GM23248 (cell line): ENCODE measurements around the gene FHDC1. TPM values are rescaled to one million over a fixed set of nuclear protein-coding genes. Genes with fewer than 3 reads are reported as not detected.
A peak's percentile ranks its signal among the peaks of the same experiment; 100 is the strongest.

ENCODE experiments used
- DNase-seq: peaks from one replicate; pipeline ENCODE4 v3.0.0-alpha.2; 2015
- H2AFZ ChIP-seq: fragments of 200-600 bp; sonication (generic); 2 replicates; pipeline ENCODE4 v1.6.1; 2016; ENCODE audit warnings: antibody characterized with exemption
- H3F3A ChIP-seq: fragments of 200-600 bp; sonication (generic); 2 replicates; pipeline ENCODE4 v1.6.1; 2016; ENCODE audit warnings: mild to moderate bottlenecking, antibody characterized with exemption, mixed run types; ENCODE audit not compliant: insufficient read depth
- H3K27ac ChIP-seq: fragments of 200-600 bp; sonication (generic); 2 replicates; pipeline ENCODE4 v1.5.1; 2016; ENCODE audit warnings: mild to moderate bottlenecking
- H3K27me3 ChIP-seq: fragments of 200-600 bp; sonication (generic); replicated peaks from 2 replicates; pipeline ENCODE4 v1.6.1; 2016; ENCODE audit warnings: mild to moderate bottlenecking; ENCODE audit not compliant: insufficient read depth
- H3K36me3 ChIP-seq: fragments of 200-600 bp; sonication (generic); 2 replicates; pipeline ENCODE4 v1.6.1; 2016; ENCODE audit warnings: low read depth, mild to moderate bottlenecking
- H3K4me1 ChIP-seq: fragments of 200-600 bp; sonication (generic); 2 replicates; pipeline ENCODE4 v1.6.1; 2016; ENCODE audit warnings: mild to moderate bottlenecking; ENCODE audit not compliant: insufficient read depth
- H3K4me2 ChIP-seq: fragments of 200-600 bp; sonication (generic); one replicate; pipeline ENCODE4 v1.6.1; 2016; ENCODE audit warnings: mild to moderate bottlenecking; ENCODE audit not compliant: unreplicated experiment
- H3K4me3 ChIP-seq: fragments of 200-600 bp; sonication (generic); 2 replicates; pipeline ENCODE4 v1.5.1; 2016; ENCODE audit warnings: mild to moderate bottlenecking
- H3K79me2 ChIP-seq: fragments of 200-600 bp; sonication (generic); 2 replicates; pipeline ENCODE4 v1.6.1; 2016; ENCODE audit warnings: mild to moderate bottlenecking; ENCODE audit not compliant: insufficient read depth
- H3K9ac ChIP-seq: fragments of 200-600 bp; sonication (generic); 2 replicates; pipeline ENCODE4 v1.6.1; 2016; ENCODE audit warnings: mild to moderate bottlenecking
- H3K9me2 ChIP-seq: fragments of 200-600 bp; sonication (generic); 2 replicates; pipeline ENCODE4 v1.6.1; 2016; ENCODE audit warnings: mixed run types, mild to moderate bottlenecking, moderate library complexity; ENCODE audit not compliant: insufficient read depth
- H3K9me3 ChIP-seq: fragments of 200-600 bp; sonication (generic); one replicate; pipeline ENCODE4 v1.6.1; 2017; ENCODE audit warnings: low read depth
- H4K20me1 ChIP-seq: fragments of 200-600 bp; sonication (generic); 2 replicates; pipeline ENCODE4 v1.6.0; 2016; ENCODE audit not compliant: insufficient read depth
- EZH2 ChIP-seq: fragments of 200-600 bp; sonication (generic); IDR thresholded peaks from 2 replicates; pipeline ENCODE4 v1.6.1; 2018; ENCODE audit warnings: antibody characterized with exemption, mild to moderate bottlenecking; ENCODE audit not compliant: insufficient read depth, poor library complexity, severe bottlenecking
- EZH2phosphoT487 ChIP-seq: fragments of 200-600 bp; sonication (generic); IDR thresholded peaks from 2 replicates; pipeline ENCODE4 v1.6.1; 2018; ENCODE audit warnings: antibody characterized with exemption, moderate library complexity, mild to moderate bottlenecking, low read depth; ENCODE audit not compliant: insufficient read depth
- WGBS, 2 experiments: methylation state at CpG; one replicate each; pipeline ENCODE4 v1.1.6; 2015 to 2017; ENCODE audit warnings: low lambda C conversion rate in 2 of 2, low coverage in 1 of 2; ENCODE audit errors: missing lambda C conversion rate in 2 of 2; 5-methylcytosine and 5-hydroxymethylcytosine counted together
- in situ Hi-C: fragments of 300-500 bp; cut with MboI; formaldehyde crosslinking; loops from 2 replicates; pipeline ENCODE4 v1.15.0; 2020
- polyA plus RNA-seq: library from polyadenylated mRNA; unstranded; fragments of >200 nt; fragmentation: Nextera tagmentation; extraction: Ambion mirVana; gene quantifications from 2 replicates; pipeline ENCODE4 v1.2.1, GENCODE V29; 2016
- total RNA-seq: library from RNA; depleted of rRNA; stranded (reverse); fragments of >200 nt; shearing (Covaris generic); gene quantifications from 2 replicates; pipeline ENCODE4 v1.2.3, GENCODE V29; 2014; rRNA removed

Gene FHDC1
- total RNA-seq, result 0.22 and 0.25 TPM in 2 replicates
- 0.43 and 0.51 TPM in 2 replicates for polyA plus RNA-seq

GRCh38 chr4:152935631-152936445, at the start of gene FHDC1:
TSS of gene FHDC1 (plus strand) at chr4:152936323. CDS start at chr4:152943058, 6,735 bp downstream.
- Histone ChIP-seq H3K4me1 (no peaks in the 10 kb centered on the region), H3K9ac (peak within 1 kb of the TSS; percentile 46), H3K27me3 (0 out of 2 replicates have a peak, but pooled peaks cover 8% of the 10 kb centered on the region), H3K4me3 (peak within 1 kb of the TSS; percentile 79), H3F3A (no peaks in the 10 kb centered on the region), H3K9me3 (no peaks in the 10 kb centered on the region), H3K9me2 (no peaks in the 10 kb centered on the region), H3K27ac (no peak within 1 kb of the TSS), H3K79me2 (no peaks in the 10 kb centered on the region), H3K4me2 (peak within 1 kb of the TSS; percentile 93), H2AFZ (peak within 1 kb of the TSS; percentile 84), H4K20me1 (no peaks in the 10 kb centered on the region), H3K36me3 (no peaks in the 10 kb centered on the region)
- in situ Hi-C loops, result no loop called here
- WGBS, 2 experiments, result 12 to 14% methylated on average over 59 to 62 of the region's 75 CpGs
- no peak for TF ChIP-seq EZH2
- no peak for TF ChIP-seq EZH2phosphoT487
- DNase-seq, result peak; percentile 39

GRCh38 chr4:152887981-152888380, 48.1 kb upstream of the FHDC1 start:
- Histone ChIP-seq H3K9me2 (no peaks in the 10 kb centered on the region), H3K79me2 (no peaks in the 10 kb centered on the region), H4K20me1 (no peaks in the 10 kb centered on the region), H3K4me1 (no peaks in the 10 kb centered on the region), H3K4me3 (no peak overlapping the region), H3K9me3 (no peaks in the 10 kb centered on the region), H3K27me3 (no peaks in the 10 kb centered on the region), H3F3A (no peaks in the 10 kb centered on the region), H3K9ac (no peak overlapping the region), H3K36me3 (peaks cover 19% of the 10 kb centered on the region), H3K27ac (no peak overlapping the region), H2AFZ (no peak overlapping the region), H3K4me2 (no peak overlapping the region)
- in situ Hi-C loops, result no loop called here
- DNase-seq, result no peak
- WGBS, 2 experiments, result 98% methylated on average over 6 of the region's 6 CpGs
- TF ChIP-seq EZH2 (no peak), EZH2phosphoT487 (no peak)

GRCh38 chr4:152892974-152893373, 43.1 kb upstream of the FHDC1 start:
- in situ Hi-C loops, result no loop called here

GRCh38 chr4:152894673-152895072, 41.5 kb upstream of the FHDC1 start:
- DNase-seq, result peak; percentile 80
- in situ Hi-C loops, result no loop called here
- 0 out of 2 replicates have a peak, but pooled peaks cover 3% of the 10 kb centered on the region for H3K36me3 ChIP-seq
- no peak overlapping the region for H2AFZ ChIP-seq
- H4K20me1 ChIP-seq, result 0 out of 2 replicates have a peak, but pooled peaks cover 3% of the 10 kb centered on the region
- H3K4me1 ChIP-seq, result peaks cover 14% of the 10 kb centered on the region
- no peak overlapping the region for H3K4me3 ChIP-seq
- no peaks in the 10 kb centered on the region for H3K79me2 ChIP-seq
- H3K9me3 ChIP-seq, result no peaks in the 10 kb centered on the region
- peak overlapping the region; percentile 36 for H3K27ac ChIP-seq
- H3K4me2 ChIP-seq, result no peak overlapping the region
- peaks cover 12% of the 10 kb centered on the region; the same call in 1 of the 2 replicates for H3F3A ChIP-seq
- TF ChIP-seq EZH2phosphoT487 (no peak), EZH2 (no peak)
- 50 to 59% methylated on average over 1 of the region's 1 CpG for WGBS, 2 experiments
- H3K9me2 ChIP-seq, result no peaks in the 10 kb centered on the region
- no peaks in the 10 kb centered on the region for H3K27me3 ChIP-seq
- no peak overlapping the region for H3K9ac ChIP-seq

More at GRCh38 chr4:152892974-152893373, 43.1 kb upstream of the FHDC1 start:
- Histone ChIP-seq H3K79me2 (no peaks in the 10 kb centered on the region), H2AFZ (no peak overlapping the region), H3K27ac (no peak overlapping the region), H3K9me3 (no peaks in the 10 kb centered on the region), H3K4me3 (no peak overlapping the region), H3K36me3 (0 out of 2 replicates have a peak, but pooled peaks cover 10% of the 10 kb centered on the region), H3K27me3 (no peaks in the 10 kb centered on the region), H3F3A (peaks cover 12% of the 10 kb centered on the region; the same call in 1 of the 2 replicates), H3K4me2 (no peak overlapping the region), H3K9ac (no peak overlapping the region), H4K20me1 (0 out of 2 replicates have a peak, but pooled peaks cover 3% of the 10 kb centered on the region), H3K4me1 (peaks cover 14% of the 10 kb centered on the region), H3K9me2 (no peaks in the 10 kb centered on the region)
- TF ChIP-seq EZH2phosphoT487 (no peak), EZH2 (no peak)
- 76 to 80% methylated on average over 2 of the region's 2 CpGs for WGBS, 2 experiments
- DNase-seq, result no peak
